ENCODE measurements around the gene PAIP2. TPM values are rescaled to one million over a fixed set of nuclear protein-coding genes. Genes with fewer than 3 reads are reported as not detected.

PAIP2 gene
- total RNA-seq, 1 donor, result 70.6 TPM

- no peak for DNase-seq (ENCODE audit: low read depth in 2 of 3, low spot score in 2 of 3)
Observed at GRCh38 chr5:139390639-139391569, 49.2 kb downstream of the PAIP2 start.

GRCh38 chr5:139391570-139392323, 50.1 kb downstream of the PAIP2 start:
- DNase-seq (ENCODE audit: low read depth in 2 of 3, low spot score in 2 of 3), result peak in 1 of 3 donors; percentile 20

GRCh38 chr5:139392324-139392677, 50.6 kb downstream of the PAIP2 start:
- no peak for DNase-seq (ENCODE audit: low read depth in 2 of 3, low spot score in 2 of 3)

GRCh38 chr5:139392678-139393496, 51.2 kb downstream of the PAIP2 start:
- peak; percentile 47 to 92 (median 92) for DNase-seq (ENCODE audit: low read depth in 2 of 3, low spot score in 2 of 3)

- no peak for DNase-seq (ENCODE audit: low read depth in 2 of 3, low spot score in 2 of 3)
Observed at GRCh38 chr5:139393497-139394122, 52.0 kb downstream of the PAIP2 start.

- DNase-seq (ENCODE audit: low read depth in 2 of 3, low spot score in 2 of 3), result peak in 2 of 3 donors; percentile 68 to 70
Observed at GRCh38 chr5:139394123-139394653, 52.5 kb downstream of the PAIP2 start.

GRCh38 chr5:139394654-139395566, 53.3 kb downstream of the PAIP2 start, which contains the start of gene PROB1:
Gene PROB1 (minus strand): TSS chr5:139395104. CDS start chr5:139395081, 23 bp downstream.
- DNase-seq (ENCODE audit: low read depth in 2 of 3, low spot score in 2 of 3), result no peak

GRCh38 chr5:139395844-139396640, 54.4 kb downstream of the PAIP2 start:
- no peak for DNase-seq (ENCODE audit: low read depth in 2 of 3, low spot score in 2 of 3)

GRCh38 chr5:139396691-139397090, 55.0 kb downstream of the PAIP2 start:
- no peak for DNase-seq (ENCODE audit: low read depth in 2 of 3, low spot score in 2 of 3)

- no peak for DNase-seq (ENCODE audit: low read depth in 2 of 3, low spot score in 2 of 3)
Observed at GRCh38 chr5:139397921-139398320, 56.3 kb downstream of the PAIP2 start.

GRCh38 chr5:139399501-139400121, 58.0 kb downstream of the PAIP2 start:
- no peak for DNase-seq (ENCODE audit: low read depth in 2 of 3, low spot score in 2 of 3)

GRCh38 chr5:139401546-139401945, 59.9 kb downstream of the PAIP2 start:
- DNase-seq (ENCODE audit: low read depth in 2 of 3, low spot score in 2 of 3), result no peak

GRCh38 chr5:139402561-139403158, 61.0 kb downstream of the PAIP2 start:
- DNase-seq (ENCODE audit: low read depth in 2 of 3, low spot score in 2 of 3), result peak in 1 of 3 donors; percentile 46

GRCh38 chr5:139403418-139403786, 61.7 kb downstream of the PAIP2 start:
- no peak for DNase-seq (ENCODE audit: low read depth in 2 of 3, low spot score in 2 of 3)

- peak; percentile 89 to 99 (median 98) for DNase-seq (ENCODE audit: low read depth in 2 of 3, low spot score in 2 of 3)
Observed at GRCh38 chr5:139403787-139404483, 62.3 kb downstream of the PAIP2 start, which contains the start of gene SPATA24. Gene SPATA24 (minus strand): TSS chr5:139404089. CDS start chr5:139404060, 29 bp downstream.

- DNase-seq (ENCODE audit: low read depth in 2 of 3, low spot score in 2 of 3), result no peak
Observed at GRCh38 chr5:139404484-139404840, 62.8 kb downstream of the PAIP2 start.

GRCh38 chr5:139406963-139407362, 65.3 kb downstream of the PAIP2 start:
- no peak for DNase-seq (ENCODE audit: low read depth in 2 of 3, low spot score in 2 of 3)
